GM12875 (cell line): Measurements from ENCODE around the gene TCF7.
A peak's percentile ranks its signal among the peaks of the same experiment; 100 is the strongest.

Experiments
- H3K4me3 ChIP-seq: one replicate; pipeline ENCODE4 v1.5.1; 2011; ENCODE audit warnings: low read depth, low read length, control low read depth
- TF ChIP-seq, protein P1 (sequence below): IDR thresholded peaks from 2 replicates; pipeline ENCODE4 v1.5.1; 2011; ENCODE audit warnings: low read depth, mild to moderate bottlenecking, control low read depth, inconsistent platforms, low read length, moderate library complexity, borderline replicate concordance; ENCODE audit not compliant: insufficient read depth

TCF7 gene

DNA sequence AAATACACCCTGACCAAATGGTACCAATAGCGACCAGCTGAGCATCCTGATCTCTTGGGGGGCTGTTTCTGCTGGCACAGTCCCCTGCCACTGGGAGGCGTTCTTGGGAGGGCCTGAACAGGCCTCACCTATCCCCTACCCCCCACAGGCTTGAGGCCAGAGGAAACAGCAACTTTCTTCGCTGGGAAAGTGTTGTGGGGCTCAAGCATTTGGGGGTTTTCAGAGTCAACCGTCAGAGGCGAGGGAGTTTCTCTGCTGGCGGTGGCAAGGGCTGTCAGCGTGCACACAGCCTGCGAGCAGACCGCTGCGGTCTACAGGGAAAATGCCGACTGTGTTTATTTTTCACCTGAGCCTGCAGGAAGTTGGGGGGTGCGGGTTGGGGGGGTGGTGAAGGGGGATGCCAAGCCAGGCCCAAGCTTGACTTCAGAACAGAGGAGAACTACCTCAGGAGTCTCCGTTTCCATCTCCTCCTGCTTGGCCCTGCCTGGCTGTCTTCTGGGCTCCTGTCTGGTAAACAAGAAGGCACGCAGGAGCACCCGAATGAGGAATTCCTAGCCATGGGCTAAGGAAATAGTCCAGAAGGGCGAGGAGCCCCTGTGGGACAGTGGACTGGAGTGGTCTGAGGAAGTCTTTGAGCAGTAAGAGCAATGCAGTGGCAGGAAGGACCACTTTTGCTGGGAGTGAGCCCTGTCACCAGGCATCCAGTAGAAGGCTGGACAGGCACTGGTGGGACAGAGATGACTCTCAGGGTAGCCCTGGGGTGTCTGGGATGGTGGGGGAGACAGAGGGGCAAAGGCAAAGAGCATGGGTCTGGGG is 18.1 kb downstream of the TCF7 start:
- TF ChIP-seq, protein P1, sequence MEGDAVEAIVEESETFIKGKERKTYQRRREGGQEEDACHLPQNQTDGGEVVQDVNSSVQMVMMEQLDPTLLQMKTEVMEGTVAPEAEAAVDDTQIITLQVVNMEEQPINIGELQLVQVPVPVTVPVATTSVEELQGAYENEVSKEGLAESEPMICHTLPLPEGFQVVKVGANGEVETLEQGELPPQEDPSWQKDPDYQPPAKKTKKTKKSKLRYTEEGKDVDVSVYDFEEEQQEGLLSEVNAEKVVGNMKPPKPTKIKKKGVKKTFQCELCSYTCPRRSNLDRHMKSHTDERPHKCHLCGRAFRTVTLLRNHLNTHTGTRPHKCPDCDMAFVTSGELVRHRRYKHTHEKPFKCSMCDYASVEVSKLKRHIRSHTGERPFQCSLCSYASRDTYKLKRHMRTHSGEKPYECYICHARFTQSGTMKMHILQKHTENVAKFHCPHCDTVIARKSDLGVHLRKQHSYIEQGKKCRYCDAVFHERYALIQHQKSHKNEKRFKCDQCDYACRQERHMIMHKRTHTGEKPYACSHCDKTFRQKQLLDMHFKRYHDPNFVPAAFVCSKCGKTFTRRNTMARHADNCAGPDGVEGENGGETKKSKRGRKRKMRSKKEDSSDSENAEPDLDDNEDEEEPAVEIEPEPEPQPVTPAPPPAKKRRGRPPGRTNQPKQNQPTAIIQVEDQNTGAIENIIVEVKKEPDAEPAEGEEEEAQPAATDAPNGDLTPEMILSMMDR = peak; percentile 74
- H3K4me3 ChIP-seq = peak overlapping the region; percentile 32

DNA sequence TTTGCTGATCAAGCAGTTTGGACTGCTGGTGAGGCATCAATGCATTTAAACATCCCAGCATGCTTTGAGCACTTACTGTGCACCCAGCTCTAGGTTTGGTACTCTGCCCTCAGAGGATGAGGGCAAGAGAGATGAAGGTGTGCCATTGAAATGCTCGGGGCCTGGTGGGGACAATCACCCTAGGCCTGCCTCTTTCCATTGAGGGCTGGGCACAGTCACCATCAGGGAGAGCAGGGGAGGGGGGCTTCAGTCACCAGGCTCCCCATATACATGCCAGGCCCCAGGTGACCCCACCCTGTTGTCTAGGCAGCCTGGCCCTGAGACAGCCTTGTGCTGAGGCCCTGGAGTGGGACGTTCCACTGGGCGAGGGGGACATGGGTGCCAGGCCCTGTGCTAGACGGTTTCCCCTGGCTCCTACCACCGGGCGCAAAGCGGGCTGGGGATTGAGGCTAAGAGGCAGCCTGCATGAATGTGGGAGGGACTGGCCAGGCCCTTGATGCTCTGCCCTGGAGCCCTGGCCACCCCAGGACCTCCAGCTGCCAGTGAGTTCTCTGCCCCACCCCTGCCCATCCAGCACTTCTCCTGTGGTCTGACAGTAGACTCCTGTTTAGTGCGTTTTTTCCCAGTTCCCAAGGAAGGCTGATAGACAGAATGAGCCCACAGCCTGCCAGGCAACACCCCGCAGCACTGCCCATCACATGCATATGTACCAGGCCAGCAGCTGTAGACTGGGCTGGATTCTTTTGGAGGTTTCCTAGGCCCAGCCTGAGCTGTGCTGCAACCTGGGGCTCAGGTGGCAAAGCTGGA is 18.9 kb downstream of the TCF7 start:
- TF ChIP-seq, protein P1 = no peak
- peak overlapping the region; percentile 32 for H3K4me3 ChIP-seq

DNA sequence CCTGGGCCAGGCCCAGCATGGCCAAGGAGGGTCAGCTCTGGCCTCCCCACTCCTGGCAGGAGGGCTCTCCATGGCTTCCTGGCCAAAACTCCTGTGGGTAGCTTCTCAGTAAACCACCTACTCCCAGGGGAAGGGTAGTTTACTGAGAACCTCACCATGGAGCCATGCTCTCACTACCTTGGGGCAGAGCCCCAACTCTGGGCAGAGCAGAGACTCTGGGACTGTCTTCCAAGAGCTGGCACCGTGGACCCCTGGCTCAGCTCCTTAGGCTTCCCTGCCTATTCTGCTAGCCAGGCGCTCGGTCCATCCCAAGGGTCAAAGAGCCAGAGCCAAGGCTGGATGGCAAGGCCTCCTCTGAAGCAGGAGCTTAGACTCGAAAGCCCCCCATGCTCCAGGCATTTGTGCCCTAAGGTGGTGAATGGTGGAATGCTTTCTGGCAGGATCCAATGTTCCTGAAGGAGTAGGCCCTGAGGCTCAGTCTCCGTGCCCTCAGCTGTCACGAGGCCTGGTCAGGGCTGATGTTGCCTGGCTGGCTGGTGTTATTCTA is 19.6 kb downstream of the TCF7 start:
- TF ChIP-seq, protein P1 = no peak
- no peak overlapping the region for H3K4me3 ChIP-seq

DNA sequence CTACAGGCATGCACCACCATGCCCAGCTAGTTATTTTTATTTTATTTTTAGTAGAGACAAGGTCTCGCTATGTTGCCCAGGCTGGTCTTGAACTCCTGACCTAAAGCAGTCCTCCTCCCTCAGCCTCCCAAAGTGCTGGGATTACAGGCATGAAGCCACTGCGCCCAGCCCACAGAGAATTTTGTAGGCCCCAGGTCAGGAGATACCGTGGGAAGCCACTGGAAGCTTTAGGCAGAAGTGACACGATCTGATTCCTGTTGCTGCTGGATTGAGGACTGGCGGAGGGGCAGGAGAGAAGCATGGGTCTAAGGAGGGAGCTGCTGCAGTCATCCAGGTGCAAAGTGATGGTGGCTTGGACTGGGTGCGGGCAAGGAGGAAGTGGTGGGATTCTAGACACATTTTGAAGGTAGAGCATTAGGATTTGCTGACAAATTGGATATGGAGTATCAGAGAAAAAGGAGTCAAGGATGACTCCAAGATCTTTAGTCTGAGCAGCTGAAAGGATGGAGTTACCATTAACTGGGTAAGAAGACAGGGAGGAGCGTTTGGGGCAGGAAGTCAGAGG is 20.7 kb downstream of the TCF7 start:
- H3K4me3 ChIP-seq = no peak overlapping the region
- TF ChIP-seq, protein P1 = no peak

DNA sequence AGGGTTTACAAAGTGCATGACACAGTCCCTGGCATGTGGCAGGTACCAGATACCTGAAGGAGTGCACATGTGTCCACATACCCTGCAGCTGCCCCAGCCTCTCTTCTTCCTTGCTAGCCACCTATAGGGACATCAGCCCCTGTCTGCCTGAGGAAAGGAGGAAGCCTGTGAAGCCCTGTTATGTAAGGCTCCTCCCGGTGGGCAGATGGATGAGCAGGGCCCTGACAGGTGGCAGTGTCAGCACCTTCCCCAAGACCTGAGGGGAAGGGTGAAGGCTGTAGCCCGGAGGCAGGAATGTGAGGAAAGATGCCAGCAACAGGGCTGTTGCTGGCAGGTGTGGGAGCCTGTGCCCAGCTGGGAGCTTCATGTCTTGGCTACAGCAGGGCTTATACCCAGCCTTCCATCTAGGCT is 21.7 kb downstream of the TCF7 start:
- TF ChIP-seq, protein P1 = no peak
- no peak overlapping the region for H3K4me3 ChIP-seq

DNA sequence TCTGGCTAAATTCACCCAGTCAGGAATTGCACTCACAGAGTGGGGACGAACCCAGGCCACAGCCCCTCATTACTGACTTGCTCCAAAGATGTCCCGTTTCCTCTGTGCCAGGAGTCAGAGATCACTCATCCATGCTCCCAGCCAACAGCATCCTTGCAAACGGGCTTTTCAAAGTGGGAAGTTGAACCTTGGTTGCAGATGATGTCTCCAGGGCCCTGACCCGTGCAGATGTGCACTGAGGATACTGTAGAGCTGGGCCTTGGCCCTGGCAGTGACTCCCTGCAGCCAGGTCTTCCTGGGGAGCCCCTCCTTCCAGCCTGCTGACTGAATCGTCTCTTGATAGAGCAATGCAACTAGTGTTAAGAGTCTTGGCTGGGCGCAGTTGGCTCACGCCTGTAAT is 22.3 kb downstream of the TCF7 start:
- TF ChIP-seq, protein P1 = no peak
- H3K4me3 ChIP-seq = no peak overlapping the region
